HepG2 (cell line): ENCODE results near the gene HES7. TPM values are rescaled to one million over a fixed set of nuclear protein-coding genes. Genes with fewer than 3 reads are reported as not detected.

ENCODE experiments used
- ATAC-seq: fragments of 200-7000 bp; cut with Tn5 transposase; 3 replicates; pipeline ENCODE4 v1.9.1; 2020; ENCODE audit warnings: mild to moderate bottlenecking, moderate library complexity
- BruUV-seq: library from RNA; stranded (reverse); fragments of 400-500 nt; replicated peaks from 2 replicates; lab custom pipeline; 2021; lab: Mats Ljungman, UMichigan
- CTCF ChIA-PET: fragments of 300-600 bp; formaldehyde crosslinking; extraction: SDS; loops from one replicate; lab custom pipeline; 2021; ENCODE audit warnings: low total read pairs, inconsistent platforms, low intra/inter-chr PET ratio; lab: Yijun Ruan, JAX
- POLR2A ChIA-PET: fragments of 350-600 bp; sonication (Branson Sonifier 250); formaldehyde crosslinking; loops from one replicate; lab custom pipeline; 2020; ENCODE audit warnings: antibody characterized with exemption, inconsistent platforms; lab: Yijun Ruan, JAX
- DNase-seq: peaks from one replicate; pipeline ENCODE4 v3.0.0-alpha.2; 2015; ENCODE audit warnings: low spot score
- FAIRE-seq: peaks from 3 replicates; lab custom pipeline; 2011; peaks lifted over from hg19 to GRCh38; lab: Jason Lieb, UNC
- H2AFZ ChIP-seq: one replicate; pipeline ENCODE4 v1.6.1; 2011; ENCODE audit warnings: low read length, inconsistent platforms
- H3K27ac ChIP-seq: fragments of 300-600 bp; 3 replicates; pipeline ENCODE4 v1.8.0; 2011; ENCODE audit warnings: mixed run types, mild to moderate bottlenecking, mixed read lengths, low read length, inconsistent platforms; ENCODE audit not compliant: insufficient read depth; ENCODE audit errors: extremely low read length
- H3K27me3 ChIP-seq, 2 experiments: fragments of 200-600 bp in 1 of 2; 2 replicates in 1 of 2; 3 replicates in 1 of 2; pipeline versions ENCODE4 v1.6.0 to v1.8.0; 2011; ENCODE audit warnings: low read length in 2 of 2, mild to moderate bottlenecking in 2 of 2, moderate library complexity in 2 of 2, inconsistent platforms in 1 of 2; ENCODE audit not compliant: insufficient read depth in 2 of 2, control insufficient read depth in 1 of 2
- H3K36me3 ChIP-seq, 2 experiments: fragments of 200-600 bp in 1 of 2; replicated peaks in 1 of 2; 2 replicates in 1 of 2; 3 replicates in 1 of 2; pipeline versions ENCODE4 v1.5.1 to v1.8.0; 2011; ENCODE audit warnings: low read length in 2 of 2, inconsistent platforms in 1 of 2; ENCODE audit not compliant: insufficient read depth in 2 of 2, control insufficient read depth in 1 of 2
- H3K4me1 ChIP-seq: 2 replicates; pipeline ENCODE4 v1.5.1; 2012; ENCODE audit warnings: low read length, inconsistent platforms; ENCODE audit not compliant: insufficient read depth
- H3K4me2 ChIP-seq: 2 replicates; pipeline ENCODE4 v1.6.0; 2011; ENCODE audit warnings: low read depth, low read length, inconsistent platforms
- H3K4me3 ChIP-seq, 3 experiments: fragments of 200-600 bp in 1 of 3; sonication (generic), shearing (Covaris generic) in 1 of 3; replicated peaks in 1 of 3; 2 replicates each; pipeline ENCODE4 v1.5.1; 2011 to 2016; ENCODE audit warnings: low read length in 3 of 3, inconsistent platforms in 2 of 3, low read depth in 2 of 3, mild to moderate bottlenecking in 2 of 3, control low read depth in 1 of 3, mixed read lengths in 1 of 3; ENCODE audit not compliant: insufficient read depth in 1 of 3
- H3K79me2 ChIP-seq: one replicate; pipeline ENCODE4 v1.6.1; 2011; ENCODE audit warnings: low read length, inconsistent platforms; ENCODE audit not compliant: insufficient read depth
- H3K9ac ChIP-seq: 2 replicates; pipeline ENCODE4 v1.6.0; 2011; ENCODE audit warnings: mild to moderate bottlenecking, low read depth, low read length, inconsistent platforms; ENCODE audit not compliant: insufficient read depth
- H3K9me3 ChIP-seq: 2 replicates; pipeline ENCODE4 v1.5.1; 2012; ENCODE audit warnings: mild to moderate bottlenecking, low read length
- H4K20me1 ChIP-seq: 2 replicates; pipeline ENCODE4 v1.6.0; 2011; ENCODE audit warnings: inconsistent platforms, mild to moderate bottlenecking, low read length, moderate library complexity; ENCODE audit not compliant: insufficient read depth
- ADNP ChIP-seq: sonication (generic); formaldehyde crosslinking; IDR thresholded peaks from 2 replicates; pipeline ENCODE4 v1.4.0; 2020; ENCODE audit warnings: missing genetic modification reagents
- ATAD3A ChIP-seq: sonication (generic); formaldehyde crosslinking; IDR thresholded peaks from 2 replicates; pipeline ENCODE4 v1.4.0; 2020; ENCODE audit warnings: missing genetic modification reagents
- FOXK2 ChIP-seq: fragments of 450-650 bp; IDR thresholded peaks from 2 replicates; pipeline ENCODE4 v1.6.1; 2016
- JDP2 ChIP-seq: sonication (generic); formaldehyde crosslinking; IDR thresholded peaks from 2 replicates; pipeline ENCODE4 v1.8.1; 2022; ENCODE audit warnings: missing genetic modification reagents, borderline replicate concordance
- KAT7 ChIP-seq: IDR thresholded peaks from 2 replicates; pipeline ENCODE4 v1.6.1; 2018; ENCODE audit warnings: borderline replicate concordance, missing compliant biosample characterization
- KMT2B ChIP-seq: IDR thresholded peaks from 2 replicates; pipeline ENCODE4 v1.6.1; 2016; ENCODE audit warnings: missing genetic modification reagents, missing compliant biosample characterization
- NFYB ChIP-seq: sonication (generic); formaldehyde crosslinking; IDR thresholded peaks from 2 replicates; pipeline ENCODE4 v1.4.0; 2020; ENCODE audit warnings: missing genetic modification reagents
- NR1H2 ChIP-seq: sonication (generic); formaldehyde crosslinking; IDR thresholded peaks from 2 replicates; pipeline ENCODE4 v1.8.1; 2022; ENCODE audit warnings: low read depth, missing genetic modification reagents, borderline replicate concordance
- RCOR2 ChIP-seq: IDR thresholded peaks from 2 replicates; pipeline ENCODE4 v1.6.1; 2016; ENCODE audit warnings: missing biosample characterization, missing genetic modification reagents
- TFDP2 ChIP-seq: sonication (generic); formaldehyde crosslinking; IDR thresholded peaks from 2 replicates; pipeline ENCODE4 v1.4.0; 2020; ENCODE audit warnings: missing genetic modification reagents
- ZMYM4 ChIP-seq: sonication (generic); formaldehyde crosslinking; IDR thresholded peaks from 2 replicates; pipeline ENCODE4 v1.8.1; 2023; ENCODE audit warnings: mild to moderate bottlenecking, missing genetic modification reagents
- WGBS: methylation state at CpG from one replicate; pipeline ENCODE4 v1.1.6; 2017; ENCODE audit warnings: low lambda C conversion rate; 5-methylcytosine and 5-hydroxymethylcytosine counted together
- in situ Hi-C: cut with HindIII; loops from 2 replicates; pipeline ENCODE4 v1.10.0; 2017; ENCODE audit warnings: low pct_unique_long_range_greater_than_20kb; ENCODE audit not compliant: extremely low pct_ligation_motif_present
- intact Hi-C: fragments of 100-400 bp; cut with micrococcal nuclease; formaldehyde crosslinking; loops from one replicate; pipeline ENCODE4 v1.10.0; 2022; ENCODE audit not compliant: unreplicated experiment
- polyA plus RNA-seq, 8 experiments: library from polyadenylated mRNA; depleted of rRNA in 3 of 8; stranded (reverse) in 7 of 8; unstranded in 1 of 8; fragments of >200 nt; fragmentation: Illumina TruSeq in 4 of 8; extraction: Trizol in 4 of 8; gene quantifications; 2 replicates each; pipeline versions ENCODE4 v1.2.1 to v1.2.3, GENCODE V29; 2011 to 2016; ENCODE audit warnings: low read depth in 4 of 8, missing spikeins in 1 of 8, mixed read lengths in 1 of 8; ENCODE audit not compliant: insufficient read depth in 1 of 8
- total RNA-seq, 5 experiments: library from RNA; depleted of rRNA; stranded (reverse); fragments of >200 nt; fragmentation: Illumina TruSeq; extraction: Trizol; gene quantifications; 2 replicates each; pipeline ENCODE4 v1.2.3, GENCODE V29; 2016; ENCODE audit warnings: low read depth in 1 of 5

Gene HES7
- total and polyA plus RNA-seq, 2 of the 13 experiments (the other 11 are each of a cell fraction or from before 2014, with no cell fraction given), result not detected

GRCh38 chr17:8146381-8147140, 22.7 kb upstream of the HES7 start:
- intact Hi-C loops (loop anchor here (5.0 kb wide), 1 partner anchor 476 kb away; no protein-coding TSS in a partner anchor), in situ Hi-C loops (no loop called here)
- Histone ChIP-seq H4K20me1 (0 out of 2 replicates have a peak, but pooled peaks cover 3% of the 10 kb centered on the region), H3K27ac (no peak overlapping the region), H3K4me3 (no peak overlapping the region), H3K4me1 (0 out of 2 replicates have a peak, but pooled peaks cover 4% of the 10 kb centered on the region), H3K79me2 (no peaks in the 10 kb centered on the region), H3K27me3 (no peaks in the 10 kb centered on the region), H3K9me3 (no peaks in the 10 kb centered on the region), H3K36me3 (peaks cover 16 to 45% of the 10 kb centered on the region in 2 experiments; a peak in 4 of 5 replicates), H3K9ac (no peak overlapping the region), H3K4me2 (no peak overlapping the region), H2AFZ (no peak overlapping the region)
- ChIA-PET POLR2A (interaction anchor here (1.8 kb wide), 1 partner anchor 26 kb away, joined by 4 read pairs; no protein-coding TSS in a partner anchor), CTCF (no interaction called here)
- no TSS peak for BruUV-seq
- no peak for ATAC-seq
- FAIRE-seq, result no peak
- TF ChIP-seq KMT2B (CRISPR knock-in tag), result no peak
- TF ChIP-seq RCOR2 (CRISPR knock-in tag), result no peak
- no peak for TF ChIP-seq NFYB (CRISPR knock-in tag)
- TF ChIP-seq ATAD3A, result no peak
- no peak for TF ChIP-seq TFDP2 (CRISPR knock-in tag)
- no peak for TF ChIP-seq ZMYM4 (CRISPR knock-in tag)
- 91% methylated on average over 14 of the region's 14 CpGs for WGBS
- no peak for DNase-seq

GRCh38 chr17:8145811-8146210, 21.9 kb upstream of the HES7 start:
- no peak overlapping the region for H2AFZ ChIP-seq
- no peak for FAIRE-seq
- H3K4me1 ChIP-seq, result no peaks in the 10 kb centered on the region
- WGBS, result 94% methylated on average over 9 of the region's 12 CpGs
- H3K79me2 ChIP-seq, result no peaks in the 10 kb centered on the region
- H3K36me3 ChIP-seq, result peaks cover 18 to 45% of the 10 kb centered on the region in 2 experiments; a peak in 4 of 5 replicates
- ChIA-PET CTCF (no interaction called here), POLR2A (no interaction called here)
- no peaks in the 10 kb centered on the region for H3K9me3 ChIP-seq
- intact Hi-C loops, result loop anchor here (5.0 kb wide), 1 partner anchor 476 kb away; no protein-coding TSS in a partner anchor
- BruUV-seq, result no TSS peak
- no peak overlapping the region for H3K27ac ChIP-seq
- in situ Hi-C loops, result no loop called here
- H3K9ac ChIP-seq, result no peak overlapping the region
- H3K4me3 ChIP-seq, result no peak overlapping the region
- 0 out of 2 replicates have a peak, but pooled peaks cover 3% of the 10 kb centered on the region for H4K20me1 ChIP-seq
- no peak for ATAC-seq
- H3K27me3 ChIP-seq, result no peaks in the 10 kb centered on the region
- no peak for DNase-seq
- no peak overlapping the region for H3K4me2 ChIP-seq
- TF ChIP-seq FOXK2, result no peak
- TF ChIP-seq NR1H2 (CRISPR knock-in tag), result no peak
- TF ChIP-seq JDP2 (CRISPR knock-in tag), result no peak
- no peak for TF ChIP-seq ADNP
- no peak for TF ChIP-seq KAT7
